H1 (cell line): ENCODE results near the gene GLTPD2. TPM values are rescaled to one million over a fixed set of nuclear protein-coding genes. Genes with fewer than 3 reads are reported as not detected.

Experiments used
- HDAC2 ChIP-seq, 2 experiments: fragments of 300-600 bp in 1 of 2; sonication (generic) in 1 of 2; IDR thresholded peaks; 2 replicates each; pipeline ENCODE4 v1.6.1; 2011 to 2012; ENCODE audit warnings: low read depth in 2 of 2, low read length in 2 of 2, mild to moderate bottlenecking in 2 of 2, moderate library complexity in 2 of 2, borderline replicate concordance in 1 of 2, inconsistent platforms in 1 of 2
- HDAC6 ChIP-seq: IDR thresholded peaks from one replicate; pipeline ENCODE4 v1.7.1; 2012; ENCODE audit warnings: low read depth, mild to moderate bottlenecking, inconsistent platforms, low read length, moderate library complexity
- USF2 ChIP-seq: IDR thresholded peaks from 2 replicates; pipeline ENCODE4 v1.6.1; 2011; ENCODE audit warnings: low read length, improper control_type of control experiment
- polyA plus RNA-seq, 7 experiments: library from polyadenylated mRNA; depleted of rRNA in 3 of 7; stranded (reverse) in 5 of 7; unstranded in 2 of 7; fragments of >200 nt in 5 of 7; fragments of 200-250 nt in 2 of 7; gene quantifications; 1 replicate in 5 of 7; 2 replicates in 1 of 7; 4 replicates in 1 of 7; pipeline versions ENCODE4 v1.2.1 to v1.2.3, GENCODE V29; 2011 to 2013; ENCODE audit warnings: missing spikeins in 2 of 7, mixed read lengths in 2 of 7
- total RNA-seq: library from RNA; stranded (reverse); fragmentation: NEBNext Ultra II Directional; extraction: Animal tissue kit (Norgen Biotek cat#: 25700); gene quantifications from 2 replicates; pipeline ENCODE4 v1.2.1, GENCODE V29; 2021

Gene GLTPD2
- total and polyA plus RNA-seq, 2 of the 8 experiments (the other 6 are each of a cell fraction or from before 2014, with no cell fraction given) = not detected

GRCh38 chr17:4740025-4740351 lies 48.8 kb upstream of the GLTPD2 start (continued):
- TF ChIP-seq USF2 (no peak), HDAC6 (no peak), HDAC2 (IDR thresholded peaks at IDR 0.05; ENCODE audit: borderline replicate concordance in 1 of 2, low read depth in 2 of 2, low read length in 2 of 2) (no peak)
